ENCODE results near the gene STPG2.

DNA sequence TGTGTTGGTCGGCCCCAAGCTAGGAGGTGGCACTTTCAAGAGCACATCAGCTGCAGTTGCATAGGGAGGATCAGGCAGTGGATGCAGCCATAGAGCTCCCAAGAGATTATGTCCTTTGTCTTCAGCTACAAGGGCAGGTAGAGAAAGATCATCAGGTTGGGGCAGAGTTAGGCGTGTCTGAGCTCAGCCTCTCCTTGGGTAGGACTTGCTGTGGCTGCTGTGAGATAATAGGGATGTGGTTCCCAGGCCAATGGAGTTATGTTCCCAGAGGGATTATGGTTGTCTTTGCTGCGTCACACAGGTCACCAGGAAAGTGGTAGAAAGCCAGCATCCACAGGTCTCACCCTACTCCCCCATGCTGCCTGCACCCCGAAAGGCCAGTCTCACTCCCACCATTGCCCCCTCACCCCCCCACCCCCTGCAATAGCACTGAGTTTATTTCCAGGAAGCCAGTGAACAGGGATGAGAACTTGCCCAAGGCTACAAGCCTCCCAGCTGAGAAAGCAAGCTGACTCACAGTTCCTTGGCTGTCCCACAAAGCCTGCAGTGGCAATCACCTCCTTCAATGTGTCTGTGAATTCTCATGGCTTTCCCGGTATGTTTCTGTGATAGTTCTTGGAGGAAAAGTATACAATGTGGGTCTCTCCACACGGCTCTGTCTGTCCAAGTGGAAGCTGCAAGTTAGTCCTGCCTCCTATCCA, 148.4 kb downstream of the STPG2 start:
- TF ChIP-seq, protein P1, sequence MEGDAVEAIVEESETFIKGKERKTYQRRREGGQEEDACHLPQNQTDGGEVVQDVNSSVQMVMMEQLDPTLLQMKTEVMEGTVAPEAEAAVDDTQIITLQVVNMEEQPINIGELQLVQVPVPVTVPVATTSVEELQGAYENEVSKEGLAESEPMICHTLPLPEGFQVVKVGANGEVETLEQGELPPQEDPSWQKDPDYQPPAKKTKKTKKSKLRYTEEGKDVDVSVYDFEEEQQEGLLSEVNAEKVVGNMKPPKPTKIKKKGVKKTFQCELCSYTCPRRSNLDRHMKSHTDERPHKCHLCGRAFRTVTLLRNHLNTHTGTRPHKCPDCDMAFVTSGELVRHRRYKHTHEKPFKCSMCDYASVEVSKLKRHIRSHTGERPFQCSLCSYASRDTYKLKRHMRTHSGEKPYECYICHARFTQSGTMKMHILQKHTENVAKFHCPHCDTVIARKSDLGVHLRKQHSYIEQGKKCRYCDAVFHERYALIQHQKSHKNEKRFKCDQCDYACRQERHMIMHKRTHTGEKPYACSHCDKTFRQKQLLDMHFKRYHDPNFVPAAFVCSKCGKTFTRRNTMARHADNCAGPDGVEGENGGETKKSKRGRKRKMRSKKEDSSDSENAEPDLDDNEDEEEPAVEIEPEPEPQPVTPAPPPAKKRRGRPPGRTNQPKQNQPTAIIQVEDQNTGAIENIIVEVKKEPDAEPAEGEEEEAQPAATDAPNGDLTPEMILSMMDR (conservative IDR thresholded peaks at IDR 0.05): no peak
- no peak for TF ChIP-seq EZH2 (IDR thresholded peaks at IDR 0.05; ENCODE audit: low read depth)
